Epithelial cell of esophagus (primary cell): ENCODE results near the gene KCNQ1OT1.

Experiments used
- DNase-seq: peaks from one replicate; pipeline ENCODE4 v3.0.0; 2010; ENCODE audit warnings: low read depth
- H3K4me3 ChIP-seq: 2 replicates; pipeline ENCODE4 v1.5.1; 2011; ENCODE audit warnings: mild to moderate bottlenecking, low read length, control low read depth
- TF ChIP-seq, protein P1 (sequence below): IDR thresholded peaks from 2 replicates; pipeline ENCODE4 v1.5.1; 2011; ENCODE audit warnings: low read depth, mild to moderate bottlenecking, low read length, control low read depth, inconsistent platforms; ENCODE audit not compliant: insufficient read depth; ENCODE audit errors: missing control alignments

The KCNQ1OT1 gene

DNA sequence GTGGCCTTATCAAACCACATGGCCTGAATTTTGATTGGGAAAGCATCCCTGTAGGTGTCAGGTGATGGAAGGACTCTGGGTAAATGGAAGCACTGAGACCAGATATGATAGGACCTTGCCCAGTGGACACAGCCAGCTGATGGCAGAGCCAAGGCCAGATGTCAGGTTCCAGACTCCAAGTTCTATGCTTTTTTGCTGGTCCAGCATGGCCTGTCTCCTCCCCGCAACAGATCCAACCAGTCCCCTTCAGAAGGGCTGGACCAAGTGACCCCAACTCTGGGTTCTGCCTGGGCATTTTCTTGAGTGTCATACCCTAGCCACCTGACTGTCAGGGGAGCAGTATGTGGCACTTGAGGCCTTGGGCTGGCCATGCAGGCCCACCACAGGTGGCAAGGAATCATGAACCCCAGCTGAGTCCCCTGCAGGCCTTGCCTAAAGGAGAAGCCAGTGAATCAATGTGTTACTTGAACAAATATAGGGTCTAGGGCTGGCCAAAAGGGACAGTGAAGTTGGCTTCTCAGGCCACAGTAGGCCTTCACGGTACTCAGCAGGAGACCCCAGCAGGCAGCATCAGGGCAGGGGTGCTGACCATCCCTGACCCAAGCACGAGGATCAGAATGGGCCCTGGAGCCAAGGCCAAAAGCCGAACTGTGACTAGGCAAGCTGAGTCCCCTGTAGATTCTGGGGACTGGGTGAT lies 27.1 kb downstream of the KCNQ1OT1 start:
- no peak for DNase-seq
- no peak overlapping the region for H3K4me3 ChIP-seq
- TF ChIP-seq, protein P1, sequence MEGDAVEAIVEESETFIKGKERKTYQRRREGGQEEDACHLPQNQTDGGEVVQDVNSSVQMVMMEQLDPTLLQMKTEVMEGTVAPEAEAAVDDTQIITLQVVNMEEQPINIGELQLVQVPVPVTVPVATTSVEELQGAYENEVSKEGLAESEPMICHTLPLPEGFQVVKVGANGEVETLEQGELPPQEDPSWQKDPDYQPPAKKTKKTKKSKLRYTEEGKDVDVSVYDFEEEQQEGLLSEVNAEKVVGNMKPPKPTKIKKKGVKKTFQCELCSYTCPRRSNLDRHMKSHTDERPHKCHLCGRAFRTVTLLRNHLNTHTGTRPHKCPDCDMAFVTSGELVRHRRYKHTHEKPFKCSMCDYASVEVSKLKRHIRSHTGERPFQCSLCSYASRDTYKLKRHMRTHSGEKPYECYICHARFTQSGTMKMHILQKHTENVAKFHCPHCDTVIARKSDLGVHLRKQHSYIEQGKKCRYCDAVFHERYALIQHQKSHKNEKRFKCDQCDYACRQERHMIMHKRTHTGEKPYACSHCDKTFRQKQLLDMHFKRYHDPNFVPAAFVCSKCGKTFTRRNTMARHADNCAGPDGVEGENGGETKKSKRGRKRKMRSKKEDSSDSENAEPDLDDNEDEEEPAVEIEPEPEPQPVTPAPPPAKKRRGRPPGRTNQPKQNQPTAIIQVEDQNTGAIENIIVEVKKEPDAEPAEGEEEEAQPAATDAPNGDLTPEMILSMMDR: no peak

DNA sequence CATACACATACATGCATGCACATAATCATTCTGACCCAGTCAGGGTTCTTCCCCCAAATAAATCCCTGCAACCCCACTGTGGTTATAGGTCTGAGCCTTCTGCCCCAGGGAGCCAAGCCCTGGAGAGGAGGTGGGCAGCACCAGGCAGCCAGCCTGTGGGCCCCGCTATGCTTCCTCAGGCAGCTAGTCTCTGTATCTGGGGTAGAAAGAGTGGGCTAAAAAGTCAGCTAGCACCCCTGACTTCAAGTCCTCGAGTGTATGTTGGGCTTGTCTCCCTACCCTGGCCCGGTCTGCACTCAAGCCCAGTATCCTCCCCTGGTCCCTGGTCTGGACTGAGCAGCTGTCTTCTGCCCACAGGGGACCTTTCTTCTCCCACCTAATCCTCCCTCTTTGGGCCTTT lies 28.0 kb downstream of the KCNQ1OT1 start:
- TF ChIP-seq, protein P1: no peak
- no peak for DNase-seq

DNA sequence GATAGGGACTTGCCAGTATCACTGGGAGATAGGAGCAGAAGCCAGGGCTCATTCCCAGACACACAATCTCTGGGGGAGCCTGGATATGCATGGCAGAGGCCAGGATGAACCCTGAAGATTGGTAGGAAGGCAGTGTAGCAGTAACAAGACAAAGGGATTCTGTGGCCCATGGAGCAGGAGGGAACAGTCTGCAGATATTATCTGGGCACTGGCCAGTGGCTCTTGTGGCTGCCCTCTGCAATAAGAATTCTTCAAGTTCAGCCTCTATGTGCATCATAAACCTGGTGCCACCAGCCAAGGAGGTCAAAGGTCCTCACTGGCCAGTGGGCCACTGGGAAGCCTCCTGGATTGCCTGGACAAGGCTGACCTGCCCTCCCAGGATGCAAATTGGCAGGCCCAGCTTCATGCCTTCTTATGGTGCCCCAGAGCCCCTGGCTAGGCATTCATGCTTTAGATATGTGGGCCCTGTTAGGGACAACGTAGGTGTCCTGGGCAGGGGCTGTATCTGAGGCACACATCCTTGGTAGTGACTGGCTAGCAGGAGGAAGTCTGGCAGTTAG lies 29.2 kb downstream of the KCNQ1OT1 start:
- no peak overlapping the region for H3K4me3 ChIP-seq
- TF ChIP-seq, protein P1: no peak
- DNase-seq: no peak

More for the DNA sequence above, 28.0 kb downstream of the KCNQ1OT1 start:
- no peak overlapping the region for H3K4me3 ChIP-seq

DNA sequence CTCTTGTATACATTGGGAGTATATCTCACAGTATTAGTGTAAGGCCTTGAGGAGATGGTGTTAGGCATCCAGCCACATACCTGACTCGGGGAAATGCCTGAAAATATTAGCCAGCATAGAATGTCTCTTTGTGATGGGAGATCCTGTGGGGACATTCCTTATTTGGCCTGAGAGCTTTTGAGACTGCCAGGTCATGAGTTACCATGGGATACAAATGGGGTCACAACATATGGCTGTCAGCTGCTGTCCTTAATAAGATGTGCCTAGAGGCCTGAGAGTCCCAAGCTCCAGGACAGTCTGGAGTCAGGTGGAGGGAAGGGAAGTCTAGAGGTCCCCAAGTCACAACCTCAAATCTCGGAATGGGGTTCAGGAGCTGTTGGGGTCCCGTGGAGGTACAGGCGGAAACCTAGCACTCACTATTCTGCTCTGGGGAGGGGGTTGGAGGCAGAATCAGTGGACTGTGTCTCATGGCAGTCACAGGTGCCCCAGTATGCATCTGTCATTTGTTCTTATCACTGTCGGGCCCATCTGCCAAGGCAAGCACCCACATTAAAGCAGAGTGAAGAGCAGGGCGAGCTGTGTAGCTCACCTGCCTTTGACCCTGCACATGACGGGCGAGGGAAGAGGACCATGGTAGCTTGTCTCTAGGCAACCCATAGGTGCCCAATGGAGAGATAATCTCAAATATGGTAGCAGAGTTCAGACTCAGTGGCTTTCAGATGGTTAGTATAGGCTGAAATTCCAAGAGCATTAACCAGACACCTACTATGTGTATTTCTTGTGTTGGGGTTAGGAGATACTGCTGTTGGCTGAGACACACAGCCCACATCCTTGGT lies 29.9 kb downstream of the KCNQ1OT1 start:
- DNase-seq: no peak
- no peak overlapping the region for H3K4me3 ChIP-seq
- TF ChIP-seq, protein P1: no peak

DNA sequence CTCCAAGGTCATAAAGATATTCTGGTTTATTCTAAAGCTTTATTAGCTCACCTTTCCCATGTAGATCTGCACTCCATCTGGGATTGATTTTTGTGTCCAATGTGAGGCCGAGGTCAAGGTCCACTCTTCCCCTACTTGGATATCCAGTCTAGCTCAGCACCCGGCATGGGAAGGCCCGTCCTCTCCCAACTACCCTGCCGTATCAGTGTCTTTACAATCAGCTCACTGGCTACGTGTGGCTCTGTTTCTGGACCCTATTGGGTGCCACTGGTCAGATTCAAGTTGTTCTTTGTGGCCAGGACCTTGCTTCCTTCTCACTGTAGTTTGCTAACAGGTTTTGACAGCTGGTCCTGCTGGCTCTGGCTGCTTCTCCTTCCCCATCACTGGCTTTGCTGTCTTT lies 30.9 kb downstream of the KCNQ1OT1 start:
- DNase-seq: no peak
- no peak overlapping the region for H3K4me3 ChIP-seq
- TF ChIP-seq, protein P1: no peak

DNA sequence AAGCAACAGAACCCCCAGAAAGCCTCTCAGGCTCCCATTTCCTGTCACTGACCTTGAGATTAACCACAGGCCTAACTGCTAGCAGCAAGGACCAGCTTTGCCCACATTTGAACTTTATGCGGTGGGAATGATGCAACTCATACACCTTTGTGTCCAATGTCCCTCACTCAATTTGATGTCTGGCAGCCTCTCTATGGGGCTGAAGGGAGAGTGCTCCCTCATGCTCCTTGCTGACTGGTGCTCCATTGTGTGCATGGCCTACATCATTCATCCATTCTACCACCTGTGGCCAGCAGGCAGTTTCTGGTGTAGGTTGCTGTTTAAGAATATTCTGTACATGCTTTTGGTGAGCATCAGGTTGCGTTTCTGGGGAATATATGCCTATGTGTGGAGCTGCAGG lies 31.9 kb downstream of the KCNQ1OT1 start:
- DNase-seq: no peak
- TF ChIP-seq, protein P1: no peak
- no peak overlapping the region for H3K4me3 ChIP-seq
